Activated CD4-positive, alpha-beta T cell treated with anti-CD3 and anti-CD28 coated beads for 1 hour (primary cell): Measurements from ENCODE around the gene LY6G5B.

ENCODE experiments used
- DNase-seq: peaks from one replicate; pipeline ENCODE4 v3.0.0-alpha.2; 2020

LY6G5B gene

GRCh38 chr6:31663961-31664789, 5.6 kb upstream of the LY6G5B start:
- DNase-seq, result no peak

- DNase-seq, result peak; percentile 83
Observed at GRCh38 chr6:31664790-31665500, 4.8 kb upstream of the LY6G5B start, which contains the start of gene GPANK1. TSS of gene GPANK1 (minus strand) at chr6:31664997. CDS start at chr6:31664478, 519 bp downstream.

- DNase-seq, result peak; percentile 98
Observed at GRCh38 chr6:31665501-31666336, 4.1 kb upstream of the LY6G5B start, which contains the start of gene CSNK2B. TSS of gene CSNK2B (plus strand) at chr6:31666080. CDS start at chr6:31666832, 752 bp downstream.

- DNase-seq, result no peak
Observed at GRCh38 chr6:31666337-31666965, 3.3 kb upstream of the LY6G5B start.

- no peak for DNase-seq
Observed at GRCh38 chr6:31676322-31676903, 6.6 kb downstream of the LY6G5B start.

- no peak for DNase-seq
Observed at GRCh38 chr6:31676904-31677303, 7.1 kb downstream of the LY6G5B start.

GRCh38 chr6:31677955-31678354, 8.2 kb downstream of the LY6G5B start:
- no peak for DNase-seq

GRCh38 chr6:31680226-31681134, 10.7 kb downstream of the LY6G5B start, which contains the start of gene LY6G5C:
TSS of gene LY6G5C (minus strand) at chr6:31681067. CDS start at chr6:31680373, 694 bp downstream.
- peak; percentile 43 for DNase-seq

GRCh38 chr6:31681135-31681671, 11.4 kb downstream of the LY6G5B start:
- no peak for DNase-seq

GRCh38 chr6:31683591-31683990, 13.8 kb downstream of the LY6G5B start:
- DNase-seq, result no peak

- DNase-seq, result no peak
Observed at GRCh38 chr6:31686483-31686882, 16.7 kb downstream of the LY6G5B start.

- no peak for DNase-seq
Observed at GRCh38 chr6:31687321-31687720, 17.5 kb downstream of the LY6G5B start.

- DNase-seq, result no peak
Observed at GRCh38 chr6:31687860-31688693, 18.3 kb downstream of the LY6G5B start.

- no peak for DNase-seq
Observed at GRCh38 chr6:31689249-31690110, 19.7 kb downstream of the LY6G5B start.

GRCh38 chr6:31690231-31691077, 20.7 kb downstream of the LY6G5B start:
- no peak for DNase-seq

- no peak for DNase-seq
Observed at GRCh38 chr6:31691078-31691463, 21.3 kb downstream of the LY6G5B start.

GRCh38 chr6:31691564-31692108, 21.9 kb downstream of the LY6G5B start:
- no peak for DNase-seq
